Left ventricle myocardium inferior (tissue), 1 donor: ENCODE results near the gene CLP1. TPM values are rescaled to one million over a fixed set of nuclear protein-coding genes. Genes with fewer than 3 reads are reported as not detected.

ENCODE experiments used
- DNase-seq: peaks from one replicate; pipeline ENCODE4 v3.0.0-alpha.2; 2020
- H3K27ac ChIP-seq: fragments of 200-600 bp; replicated peaks from 2 replicates; pipeline ENCODE4 v1.8.0; 2021
- H3K27me3 ChIP-seq: fragments of 200-600 bp; 2 replicates; pipeline ENCODE4 v1.8.0; 2021; ENCODE audit warnings: low read depth
- H3K36me3 ChIP-seq: fragments of 200-600 bp; 2 replicates; pipeline ENCODE4 v1.8.0; 2021
- H3K4me1 ChIP-seq: fragments of 200-600 bp; 2 replicates; pipeline ENCODE4 v1.8.0; 2021
- H3K4me3 ChIP-seq: fragments of 200-600 bp; 2 replicates; pipeline ENCODE4 v1.8.0; 2021; ENCODE audit warnings: mild to moderate bottlenecking, moderate library complexity
- H3K9me3 ChIP-seq: fragments of 200-600 bp; replicated peaks from 2 replicates; pipeline ENCODE4 v1.8.0; 2021
- CTCF ChIP-seq: fragments of 200-600 bp; IDR thresholded peaks from 2 replicates; pipeline ENCODE4 v1.8.0; 2021; ENCODE audit warnings: antibody characterized with exemption, mild to moderate bottlenecking, borderline replicate concordance
- intact Hi-C: fragments of 100-400 bp; cut with micrococcal nuclease; formaldehyde crosslinking; loops from one replicate; pipeline ENCODE4 v1.11.0; 2022
- total RNA-seq: library from RNA; stranded (reverse); fragmentation: NEBNext Ultra II Directional; extraction: Animal tissue kit (Norgen Biotek cat#: 25700); gene quantifications from one replicate; pipeline ENCODE4 v1.2.1, GENCODE V29; 2021
- donor health status: DM: no; HTN: yes; CAD: no; lungs with severe emphysema.

CLP1 gene
- total RNA-seq, 1 donor from 2014 or later = 6.0 TPM

GRCh38 chr11:57630171-57630570 is 27.4 kb upstream of the CLP1 start:
- no peaks in the 10 kb centered on the region for H3K4me1 ChIP-seq
- H3K27me3 ChIP-seq = peaks cover 11% of the 10 kb centered on the region
- H3K9me3 ChIP-seq = no peaks in the 10 kb centered on the region
- no peak for TF ChIP-seq CTCF
- no peaks in the 10 kb centered on the region for H3K36me3 ChIP-seq
- no peak overlapping the region for H3K27ac ChIP-seq
- DNase-seq = no peak
- H3K4me3 ChIP-seq = no peak overlapping the region
- intact Hi-C loops = no loop called here

- no peak for DNase-seq
- no peak overlapping the region for H3K27ac ChIP-seq
- no peaks in the 10 kb centered on the region for H3K36me3 ChIP-seq
- intact Hi-C loops = no loop called here
- H3K4me1 ChIP-seq = no peaks in the 10 kb centered on the region
- H3K27me3 ChIP-seq = peaks cover 11% of the 10 kb centered on the region
- H3K4me3 ChIP-seq = no peak overlapping the region
- no peaks in the 10 kb centered on the region for H3K9me3 ChIP-seq
- no peak for TF ChIP-seq CTCF
These were observed 25.4 kb upstream of the CLP1 start for GRCh38 chr11:57632116-57632515.

GRCh38 chr11:57633394-57634070 is 24.0 kb upstream of the CLP1 start:
- Histone ChIP-seq H3K9me3 (no peaks in the 10 kb centered on the region), H3K4me3 (no peak overlapping the region), H3K36me3 (no peaks in the 10 kb centered on the region), H3K4me1 (peaks cover 12% of the 10 kb centered on the region), H3K27me3 (peaks cover 11% of the 10 kb centered on the region), H3K27ac (no peak overlapping the region)
- no peak for DNase-seq
- intact Hi-C loops = no loop called here
- TF ChIP-seq CTCF = no peak

- peaks cover 18% of the 10 kb centered on the region for H3K4me1 ChIP-seq
- TF ChIP-seq CTCF = no peak
- intact Hi-C loops = no loop called here
These were observed 23.3 kb upstream of the CLP1 start for GRCh38 chr11:57634311-57634710.

GRCh38 chr11:57635246-57635645 is 22.3 kb upstream of the CLP1 start:
- no peaks in the 10 kb centered on the region for H3K9me3 ChIP-seq
- H3K27me3 ChIP-seq = peaks cover 11% of the 10 kb centered on the region
- H3K4me1 ChIP-seq = peaks cover 27% of the 10 kb centered on the region
- DNase-seq = no peak
- intact Hi-C loops = no loop called here
- TF ChIP-seq CTCF = no peak
- H3K4me3 ChIP-seq = no peak overlapping the region
- no peaks in the 10 kb centered on the region for H3K36me3 ChIP-seq
- H3K27ac ChIP-seq = no peak overlapping the region

More at GRCh38 chr11:57634311-57634710, 23.3 kb upstream of the CLP1 start:
- Histone ChIP-seq H3K9me3 (no peaks in the 10 kb centered on the region), H3K36me3 (no peaks in the 10 kb centered on the region), H3K27ac (no peak overlapping the region), H3K27me3 (peaks cover 11% of the 10 kb centered on the region), H3K4me3 (no peak overlapping the region)
- DNase-seq = no peak
